Gastroesophageal sphincter (tissue), 3 donors: Measurements from ENCODE around the gene ROR1.

Experiments
- CTCF ChIP-seq, 4 experiments: fragments of 200-600 bp in 2 of 4; fragments of 450-650 bp in 2 of 4; sonication (generic) in 1 of 4; IDR thresholded peaks; one replicate each; pipeline ENCODE4 v1.5.1; 2017 to 2019; ENCODE audit warnings: antibody characterized with exemption in 4 of 4, mild to moderate bottlenecking in 2 of 4, moderate library complexity in 2 of 4
- EP300 ChIP-seq: sonication (generic); formaldehyde crosslinking; IDR thresholded peaks from one replicate; pipeline ENCODE4 v1.6.1; 2017; ENCODE audit warnings: antibody characterized with exemption, mild to moderate bottlenecking

GRCh38 chr1:63977466-63977865 lies 203.6 kb downstream of the ROR1 start:
- TF ChIP-seq CTCF (IDR thresholded peaks at IDR 0.05) (no peak), EP300 (no peak)
